ENCODE measurements around the gene FOXP1. TPM values are rescaled to one million over a fixed set of nuclear protein-coding genes. Genes with fewer than 3 reads are reported as not detected.

Gene FOXP1
- total and polyA plus RNA-seq, 2 of the 8 experiments (the other 6 are each of a cell fraction or from before 2014, with no cell fraction given) = 13.9 to 25.4 TPM

GRCh38 chr3:70981231-70981880, 602.2 kb downstream of the FOXP1 start:
- Histone ChIP-seq H2AK5ac (ENCODE audit: low read depth, low read length) (no peak overlapping the region), H3K23ac (ENCODE audit: insufficient read length) (no peak overlapping the region), H2BK12ac (ENCODE audit: low read depth, low read length) (no peak overlapping the region), H2BK20ac (ENCODE audit: low read length) (no peak overlapping the region), H3K4ac (replicated peaks; ENCODE audit: insufficient read length, low read depth, low read length) (no peak overlapping the region), H3K9ac (replicated peaks in 1 of 4; ENCODE audit: extremely low read depth in 1 of 4, low read depth in 3 of 4, low read length in 3 of 4) (no peak overlapping the region), H4K91ac (replicated peaks; ENCODE audit: insufficient read length, low read length) (no peak overlapping the region), H3K14ac (ENCODE audit: insufficient read length) (no peak overlapping the region), H3K79me1 (ENCODE audit: low read depth, low read length) (no peaks in the 10 kb centered on the region), H3K4me2 (ENCODE audit: insufficient read depth in 1 of 2, low read depth in 2 of 2, low read length in 2 of 2) (no peak overlapping the region), H4K5ac (ENCODE audit: insufficient read length, low read depth, low read length) (no peak overlapping the region), H4K20me1 (replicated peaks in 1 of 2; ENCODE audit: control insufficient read depth in 1 of 2, insufficient read depth in 2 of 2, low read length in 2 of 2) (no peaks in the 10 kb centered on the region), H2BK15ac (ENCODE audit: low read length) (no peak overlapping the region), H2AFZ (ENCODE audit: low read length) (no peak overlapping the region), H2BK5ac (ENCODE audit: low read depth, low read length) (no peak overlapping the region), H3K9me3 (ENCODE audit: insufficient read depth in 2 of 2, low read depth in 1 of 2, low read length in 1 of 2) (no peaks in the 10 kb centered on the region), H3K79me2 (ENCODE audit: control insufficient read depth in 1 of 2, insufficient read depth in 2 of 2, low read length in 2 of 2) (no peaks in the 10 kb centered on the region), H3K18ac (ENCODE audit: extremely low read depth, low read length) (no peak overlapping the region), H3K27me3 (replicated peaks in 1 of 4; ENCODE audit: control insufficient read depth in 3 of 4, extremely low read depth in 1 of 4, insufficient read depth in 3 of 4, low read length in 3 of 4) (no peaks in the 10 kb centered on the region), H3K56ac (replicated peaks; ENCODE audit: insufficient read length, low read depth, low read length) (no peak overlapping the region), H3K36me3 (ENCODE audit: control insufficient read depth in 2 of 4, insufficient read depth in 4 of 4, low read length in 3 of 4) (peaks cover 3 to 19% (median 9%) of the 10 kb centered on the region in 4 experiments; a peak in 7 of 8 replicates), H3K4me3 (ENCODE audit: extremely low read depth in 1 of 4, insufficient read depth in 2 of 4, low read depth in 3 of 4, low read length in 4 of 4) (no peak overlapping the region), H3K4me1 (replicated peaks in 1 of 4; ENCODE audit: control insufficient read depth in 3 of 4, insufficient read depth in 4 of 4, low read length in 3 of 4) (peaks cover 0 to 12% (median 5%) of the 10 kb centered on the region in 4 experiments; a peak in 5 of 7 replicates), H3K27ac (ENCODE audit: low read depth, low read length) (no peak overlapping the region), H3K23me2 (ENCODE audit: low read depth, low read length) (no peaks in the 10 kb centered on the region), H2BK120ac (replicated peaks; ENCODE audit: low read depth, low read length) (no peak overlapping the region), H4K8ac (ENCODE audit: extremely low read depth, insufficient read depth, low read length) (no peak overlapping the region; the same call in 1 of the 2 replicates)
- no peak for DNase-seq (ENCODE audit: low read depth in 1 of 2, low spot score in 2 of 2)
- FAIRE-seq = no peak
- 85% methylated on average over 6 of the region's 6 CpGs; no CpG with 5 or more reads in 1 of the 2 experiments for WGBS, 2 experiments (ENCODE audit: extremely low coverage in 1 of 2, insufficient coverage in 1 of 2, insufficient read length in 1 of 2, insufficient replicate concordance in 2 of 2, low coverage in 1 of 2, low lambda C conversion rate in 2 of 2, missing lambda C conversion rate in 1 of 2)
- TF ChIP-seq E2F6 (IDR thresholded peaks at IDR 0.05) (no peak), TAF1 (IDR thresholded peaks at IDR 0.05; ENCODE audit: low read depth, low read length) (no peak), CHD1 (IDR thresholded peaks at IDR 0.05; ENCODE audit: low read depth, low read length) (no peak), NRF1 (IDR thresholded peaks at IDR 0.05; ENCODE audit: low read depth, low read length) (no peak), EZH2 (IDR thresholded peaks at IDR 0.05; ENCODE audit: low read depth, low read length, severe bottlenecking) (no peak), GABPA (IDR thresholded peaks at IDR 0.05; ENCODE audit: borderline replicate concordance, insufficient read depth, low read length) (no peak)
- POLR2A ChIA-PET (ENCODE audit: partially characterized antibody) = no interaction called here
- CTCF ChIA-PET (ENCODE audit: partially characterized antibody) = interaction anchor here (1.2 kb wide), 1 partner anchor 11 kb away, joined by 4 read pairs; no protein-coding TSS in a partner anchor

Measured in H1 (cell line).